HG03139 (cell line): ENCODE measurements around the gene KHDC1.
"Not testable (repeated sequence)": the region's sequence is repeated elsewhere in the genome, so short reads cannot be mapped to it uniquely, and the experiment has no call there.

ENCODE experiments used
- ATAC-seq: cut with Tn5 transposase; IDR thresholded peaks from one replicate; pipeline ENCODE4 v1.9.1; 2021; ENCODE audit not compliant: unreplicated experiment

Gene KHDC1

GRCh38 chr6:73252703-73253102 is 10.3 kb downstream of the KHDC1 start:
- no peak for ATAC-seq

GRCh38 chr6:73250016-73250415 is 13.0 kb downstream of the KHDC1 start:
- no peak for ATAC-seq

GRCh38 chr6:73248192-73248903 is 14.6 kb downstream of the KHDC1 start:
- no peak for ATAC-seq

- ATAC-seq = no peak
Measured at GRCh38 chr6:73242001-73242400, 21.0 kb downstream of the KHDC1 start.

- ATAC-seq = no peak
Measured at GRCh38 chr6:73240730-73241129, 22.3 kb downstream of the KHDC1 start.

- ATAC-seq = no peak
Measured at GRCh38 chr6:73236144-73236750, 26.7 kb downstream of the KHDC1 start.

GRCh38 chr6:73234733-73235132 is 28.3 kb downstream of the KHDC1 start:
- ATAC-seq = no peak

- not testable (repeated sequence) for ATAC-seq
Measured at GRCh38 chr6:73233971-73234370, 29.0 kb downstream of the KHDC1 start.

GRCh38 chr6:73233048-73233447 is 29.9 kb downstream of the KHDC1 start:
- ATAC-seq = no peak

- no peak for ATAC-seq
Measured at GRCh38 chr6:73231986-73232391, 31.0 kb downstream of the KHDC1 start.

- no peak for ATAC-seq
Measured at GRCh38 chr6:73227606-73228255, 35.3 kb downstream of the KHDC1 start.

GRCh38 chr6:73225396-73225795 is 37.6 kb downstream of the KHDC1 start, which contains the start of gene KHDC1L:
Gene KHDC1L, minus strand, starts transcription at chr6:73225496. Its CDS starts 88 bp downstream, at chr6:73225408.
- ATAC-seq = no peak

GRCh38 chr6:73216859-73217258 is 46.1 kb downstream of the KHDC1 start:
- ATAC-seq = no peak

GRCh38 chr6:73209117-73209516 is 53.9 kb downstream of the KHDC1 start:
- no peak for ATAC-seq

GRCh38 chr6:73207221-73207837 is 55.7 kb downstream of the KHDC1 start:
- ATAC-seq = no peak

GRCh38 chr6:73204252-73204651 is 58.7 kb downstream of the KHDC1 start:
- no peak for ATAC-seq

GRCh38 chr6:73203098-73203497 is 59.9 kb downstream of the KHDC1 start:
- no peak for ATAC-seq

- ATAC-seq = no peak
Measured at GRCh38 chr6:73200735-73201134, 62.3 kb downstream of the KHDC1 start.

- no peak for ATAC-seq
Measured at GRCh38 chr6:73200247-73200646, 62.7 kb downstream of the KHDC1 start.

- no peak for ATAC-seq
Measured at GRCh38 chr6:73194744-73195143, 68.3 kb downstream of the KHDC1 start.

GRCh38 chr6:73193302-73193701 is 69.7 kb downstream of the KHDC1 start:
- ATAC-seq = not testable (repeated sequence)
